WTC11 (cell line): ENCODE results near the gene GPATCH2.

ENCODE experiments used
- NFYB ChIP-seq: sonication (generic); formaldehyde crosslinking; conservative IDR thresholded peaks from 2 replicates; pipeline ENCODE4 v1.8.0; 2022; ENCODE audit warnings: low read depth, missing genetic modification reagents
- NR2C2 ChIP-seq: sonication (generic); formaldehyde crosslinking; IDR thresholded peaks from 2 replicates; pipeline ENCODE4 v1.8.0; 2022; ENCODE audit warnings: mild to moderate bottlenecking, missing genetic modification reagents
- SOX15 ChIP-seq: fragments of 250-450 bp; sonication (Bioruptor Pico); IDR thresholded peaks from 2 replicates; pipeline ENCODE4 v1.9.0; 2021; ENCODE audit warnings: mild to moderate bottlenecking
- SP1 ChIP-seq: sonication (generic); formaldehyde crosslinking; conservative IDR thresholded peaks from 2 replicates; pipeline ENCODE4 v1.8.1; 2022; ENCODE audit warnings: missing genetic modification reagents
- TF ChIP-seq, protein P1 (sequence below): fragments of 200-600 bp; IDR thresholded peaks from 2 replicates; pipeline ENCODE4 v1.8.0; 2022; ENCODE audit warnings: antibody characterized with exemption
- TF ChIP-seq, protein P2 (sequence below): sonication (generic); formaldehyde crosslinking; IDR thresholded peaks from 2 replicates; pipeline ENCODE4 v1.8.1; 2023; ENCODE audit warnings: mild to moderate bottlenecking, missing genetic modification reagents, moderate library complexity
- TF ChIP-seq, protein P3 (sequence below): sonication (generic); formaldehyde crosslinking; IDR thresholded peaks from 2 replicates; pipeline ENCODE4 v1.8.1; 2023; ENCODE audit warnings: mild to moderate bottlenecking, missing genetic modification reagents, moderate library complexity
- TF ChIP-seq, protein P4 (sequence below): sonication (generic); formaldehyde crosslinking; IDR thresholded peaks from 2 replicates; pipeline ENCODE4 v1.8.1; 2022; ENCODE audit warnings: low read depth, mild to moderate bottlenecking, moderate library complexity, missing genetic modification reagents, borderline replicate concordance

DNA sequence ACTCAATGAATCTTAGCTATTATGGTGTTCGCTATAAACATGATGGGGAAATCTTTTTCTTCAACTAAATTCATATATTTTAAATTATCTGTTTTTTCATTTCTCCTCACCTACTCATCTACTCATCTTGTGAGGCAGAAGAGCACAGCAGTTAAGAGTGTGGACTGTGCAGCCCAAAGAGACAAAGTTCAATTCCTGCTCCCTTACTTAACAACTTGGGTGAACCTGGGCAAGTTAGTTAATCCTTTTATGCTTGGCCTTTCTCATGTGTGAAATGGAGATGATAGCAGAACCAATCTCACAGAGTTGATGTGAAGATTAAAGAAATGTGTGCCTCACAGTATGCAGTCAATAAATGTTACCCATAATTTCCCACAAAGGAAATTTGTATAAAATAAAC is 168.2 kb downstream of the GPATCH2 start:
- TF ChIP-seq, protein P1, sequence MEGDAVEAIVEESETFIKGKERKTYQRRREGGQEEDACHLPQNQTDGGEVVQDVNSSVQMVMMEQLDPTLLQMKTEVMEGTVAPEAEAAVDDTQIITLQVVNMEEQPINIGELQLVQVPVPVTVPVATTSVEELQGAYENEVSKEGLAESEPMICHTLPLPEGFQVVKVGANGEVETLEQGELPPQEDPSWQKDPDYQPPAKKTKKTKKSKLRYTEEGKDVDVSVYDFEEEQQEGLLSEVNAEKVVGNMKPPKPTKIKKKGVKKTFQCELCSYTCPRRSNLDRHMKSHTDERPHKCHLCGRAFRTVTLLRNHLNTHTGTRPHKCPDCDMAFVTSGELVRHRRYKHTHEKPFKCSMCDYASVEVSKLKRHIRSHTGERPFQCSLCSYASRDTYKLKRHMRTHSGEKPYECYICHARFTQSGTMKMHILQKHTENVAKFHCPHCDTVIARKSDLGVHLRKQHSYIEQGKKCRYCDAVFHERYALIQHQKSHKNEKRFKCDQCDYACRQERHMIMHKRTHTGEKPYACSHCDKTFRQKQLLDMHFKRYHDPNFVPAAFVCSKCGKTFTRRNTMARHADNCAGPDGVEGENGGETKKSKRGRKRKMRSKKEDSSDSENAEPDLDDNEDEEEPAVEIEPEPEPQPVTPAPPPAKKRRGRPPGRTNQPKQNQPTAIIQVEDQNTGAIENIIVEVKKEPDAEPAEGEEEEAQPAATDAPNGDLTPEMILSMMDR = no peak
- TF ChIP-seq SOX15 (CRISPR knock-in tag) = no peak
- TF ChIP-seq, protein P2, sequence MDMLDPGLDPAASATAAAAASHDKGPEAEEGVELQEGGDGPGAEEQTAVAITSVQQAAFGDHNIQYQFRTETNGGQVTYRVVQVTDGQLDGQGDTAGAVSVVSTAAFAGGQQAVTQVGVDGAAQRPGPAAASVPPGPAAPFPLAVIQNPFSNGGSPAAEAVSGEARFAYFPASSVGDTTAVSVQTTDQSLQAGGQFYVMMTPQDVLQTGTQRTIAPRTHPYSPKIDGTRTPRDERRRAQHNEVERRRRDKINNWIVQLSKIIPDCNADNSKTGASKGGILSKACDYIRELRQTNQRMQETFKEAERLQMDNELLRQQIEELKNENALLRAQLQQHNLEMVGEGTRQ (CRISPR knock-in tag) = no peak
- no peak for TF ChIP-seq NFYB
- TF ChIP-seq, protein P3, sequence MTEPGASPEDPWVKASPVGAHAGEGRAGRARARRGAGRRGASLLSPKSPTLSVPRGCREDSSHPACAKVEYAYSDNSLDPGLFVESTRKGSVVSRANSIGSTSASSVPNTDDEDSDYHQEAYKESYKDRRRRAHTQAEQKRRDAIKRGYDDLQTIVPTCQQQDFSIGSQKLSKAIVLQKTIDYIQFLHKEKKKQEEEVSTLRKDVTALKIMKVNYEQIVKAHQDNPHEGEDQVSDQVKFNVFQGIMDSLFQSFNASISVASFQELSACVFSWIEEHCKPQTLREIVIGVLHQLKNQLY = no peak
- TF ChIP-seq, protein P4, sequence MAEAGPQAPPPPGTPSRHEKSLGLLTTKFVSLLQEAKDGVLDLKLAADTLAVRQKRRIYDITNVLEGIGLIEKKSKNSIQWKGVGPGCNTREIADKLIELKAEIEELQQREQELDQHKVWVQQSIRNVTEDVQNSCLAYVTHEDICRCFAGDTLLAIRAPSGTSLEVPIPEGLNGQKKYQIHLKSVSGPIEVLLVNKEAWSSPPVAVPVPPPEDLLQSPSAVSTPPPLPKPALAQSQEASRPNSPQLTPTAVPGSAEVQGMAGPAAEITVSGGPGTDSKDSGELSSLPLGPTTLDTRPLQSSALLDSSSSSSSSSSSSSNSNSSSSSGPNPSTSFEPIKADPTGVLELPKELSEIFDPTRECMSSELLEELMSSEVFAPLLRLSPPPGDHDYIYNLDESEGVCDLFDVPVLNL = no peak
- TF ChIP-seq NR2C2 (CRISPR knock-in tag) = no peak
- no peak for TF ChIP-seq SP1 (CRISPR knock-in tag)
